Mammary epithelial cell (primary cell): ENCODE measurements around the gene CAMK2A.

Experiments used
- EZH2 ChIP-seq: IDR thresholded peaks from 2 replicates; pipeline ENCODE4 v1.6.1; 2012; ENCODE audit warnings: low read length, inconsistent platforms, borderline replicate concordance
- TF ChIP-seq, protein P1 (sequence below), 2 donors: IDR thresholded peaks in 1 of 2; conservative IDR thresholded peaks in 1 of 2; 2 replicates each; pipeline ENCODE4 v1.5.1; 2011 to 2012; ENCODE audit warnings: inconsistent platforms in 2 of 2, low read length in 2 of 2, mild to moderate bottlenecking in 2 of 2, control low read depth in 1 of 2, low read depth in 1 of 2; ENCODE audit not compliant: insufficient read depth in 1 of 2; ENCODE audit errors: extremely low read depth in 1 of 2

DNA sequence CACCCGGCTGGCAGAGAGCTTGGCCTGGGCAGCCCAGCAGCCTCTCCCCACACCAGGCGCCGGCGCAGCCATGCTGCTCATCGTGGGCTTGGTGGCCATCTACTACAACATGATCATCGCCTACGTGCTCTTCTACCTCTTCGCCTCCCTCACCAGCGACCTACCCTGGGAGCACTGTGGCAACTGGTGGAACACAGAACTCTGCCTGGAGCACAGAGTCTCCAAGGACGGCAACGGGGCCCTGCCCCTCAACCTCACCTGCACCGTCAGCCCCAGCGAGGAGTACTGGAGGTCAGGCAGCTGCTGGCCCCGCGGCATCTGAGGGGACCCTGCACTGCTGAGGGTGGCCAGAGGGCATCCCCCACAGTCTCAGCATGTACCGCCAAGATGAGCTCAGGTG is 92.6 kb downstream of the CAMK2A start:
- TF ChIP-seq EZH2, result no peak
- TF ChIP-seq, protein P1, sequence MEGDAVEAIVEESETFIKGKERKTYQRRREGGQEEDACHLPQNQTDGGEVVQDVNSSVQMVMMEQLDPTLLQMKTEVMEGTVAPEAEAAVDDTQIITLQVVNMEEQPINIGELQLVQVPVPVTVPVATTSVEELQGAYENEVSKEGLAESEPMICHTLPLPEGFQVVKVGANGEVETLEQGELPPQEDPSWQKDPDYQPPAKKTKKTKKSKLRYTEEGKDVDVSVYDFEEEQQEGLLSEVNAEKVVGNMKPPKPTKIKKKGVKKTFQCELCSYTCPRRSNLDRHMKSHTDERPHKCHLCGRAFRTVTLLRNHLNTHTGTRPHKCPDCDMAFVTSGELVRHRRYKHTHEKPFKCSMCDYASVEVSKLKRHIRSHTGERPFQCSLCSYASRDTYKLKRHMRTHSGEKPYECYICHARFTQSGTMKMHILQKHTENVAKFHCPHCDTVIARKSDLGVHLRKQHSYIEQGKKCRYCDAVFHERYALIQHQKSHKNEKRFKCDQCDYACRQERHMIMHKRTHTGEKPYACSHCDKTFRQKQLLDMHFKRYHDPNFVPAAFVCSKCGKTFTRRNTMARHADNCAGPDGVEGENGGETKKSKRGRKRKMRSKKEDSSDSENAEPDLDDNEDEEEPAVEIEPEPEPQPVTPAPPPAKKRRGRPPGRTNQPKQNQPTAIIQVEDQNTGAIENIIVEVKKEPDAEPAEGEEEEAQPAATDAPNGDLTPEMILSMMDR (conservative IDR thresholded peaks at IDR 0.05 in 1 of 2, IDR thresholded peaks at IDR 0.05 in 1 of 2; ENCODE audit: extremely low read depth in 1 of 2, insufficient read depth in 1 of 2, low read depth in 1 of 2, low read length in 2 of 2), result no peak
